Measurements from ENCODE around the gene PHACTR1. TPM values are rescaled to one million over a fixed set of nuclear protein-coding genes. Genes with fewer than 3 reads are reported as not detected.

The PHACTR1 gene
- total RNA-seq, 1 experiment from 2014 or later = 0.05 TPM

DNA sequence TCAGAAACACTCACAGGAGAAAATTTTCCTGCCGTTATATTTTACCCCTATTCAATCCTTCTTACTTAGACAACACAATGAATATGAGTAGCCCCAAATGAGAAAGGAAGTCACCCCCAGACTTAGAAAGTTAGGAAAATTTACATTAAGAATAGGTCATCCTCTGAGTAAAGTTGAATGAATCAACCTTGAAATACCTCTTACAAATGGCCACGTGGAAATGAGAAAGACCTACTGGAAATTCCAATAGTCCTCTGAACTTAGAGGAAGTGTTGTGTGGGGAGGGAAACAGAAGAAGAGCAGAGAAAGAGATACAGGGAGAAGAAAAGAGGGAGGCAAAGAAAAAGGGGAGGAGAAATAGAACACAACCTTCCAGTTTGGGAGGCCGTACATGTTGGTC lies 43.7 kb downstream of the PHACTR1 start:
- in situ Hi-C loops (cut with HindIII; ENCODE audit: low pct_unique_long_range_greater_than_20kb, low sequenced_read_pairs) = no loop called here
- H3K36me3 ChIP-seq (ENCODE audit: control insufficient read depth, insufficient read depth, low read length) = no peaks in the 10 kb centered on the region
- CTCF ChIA-PET = no interaction called here

DNA sequence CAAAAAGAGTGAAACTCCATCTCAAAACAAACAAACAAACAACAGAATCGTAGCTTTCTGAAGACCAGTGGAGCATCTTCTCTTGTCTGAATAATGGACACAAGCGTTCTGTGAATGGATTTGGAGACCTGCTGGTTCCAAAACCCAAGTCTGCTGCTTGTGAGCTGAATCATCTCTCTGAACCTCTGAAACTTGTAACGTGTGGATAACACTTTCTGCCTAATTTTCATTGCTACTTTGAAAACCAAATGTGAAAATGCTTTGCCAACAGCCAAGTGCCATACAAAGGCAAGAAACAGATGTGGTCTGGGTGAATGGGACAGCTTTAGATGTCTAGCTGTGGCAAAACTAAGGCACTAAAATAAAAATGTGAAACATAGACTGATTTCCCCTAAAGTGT lies 44.3 kb downstream of the PHACTR1 start:
- in situ Hi-C loops (cut with HindIII; ENCODE audit: low pct_unique_long_range_greater_than_20kb, low sequenced_read_pairs) = no loop called here

More for the DNA sequence above, 43.7 kb downstream of the PHACTR1 start:
- TF ChIP-seq TCF7L2 (IDR thresholded peaks at IDR 0.05; ENCODE audit: low read depth, low read length) = no peak
- TF ChIP-seq, protein P1, sequence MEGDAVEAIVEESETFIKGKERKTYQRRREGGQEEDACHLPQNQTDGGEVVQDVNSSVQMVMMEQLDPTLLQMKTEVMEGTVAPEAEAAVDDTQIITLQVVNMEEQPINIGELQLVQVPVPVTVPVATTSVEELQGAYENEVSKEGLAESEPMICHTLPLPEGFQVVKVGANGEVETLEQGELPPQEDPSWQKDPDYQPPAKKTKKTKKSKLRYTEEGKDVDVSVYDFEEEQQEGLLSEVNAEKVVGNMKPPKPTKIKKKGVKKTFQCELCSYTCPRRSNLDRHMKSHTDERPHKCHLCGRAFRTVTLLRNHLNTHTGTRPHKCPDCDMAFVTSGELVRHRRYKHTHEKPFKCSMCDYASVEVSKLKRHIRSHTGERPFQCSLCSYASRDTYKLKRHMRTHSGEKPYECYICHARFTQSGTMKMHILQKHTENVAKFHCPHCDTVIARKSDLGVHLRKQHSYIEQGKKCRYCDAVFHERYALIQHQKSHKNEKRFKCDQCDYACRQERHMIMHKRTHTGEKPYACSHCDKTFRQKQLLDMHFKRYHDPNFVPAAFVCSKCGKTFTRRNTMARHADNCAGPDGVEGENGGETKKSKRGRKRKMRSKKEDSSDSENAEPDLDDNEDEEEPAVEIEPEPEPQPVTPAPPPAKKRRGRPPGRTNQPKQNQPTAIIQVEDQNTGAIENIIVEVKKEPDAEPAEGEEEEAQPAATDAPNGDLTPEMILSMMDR (IDR thresholded peaks at IDR 0.05) = no peak
- TF ChIP-seq POLR2AphosphoS5 (IDR thresholded peaks at IDR 0.05; ENCODE audit: low read depth, low read length) = no peak
- no peak for TF ChIP-seq SIN3A (IDR thresholded peaks at IDR 0.05; ENCODE audit: borderline replicate concordance, insufficient read depth, low read depth, low read length)
- TF ChIP-seq, protein P2, sequence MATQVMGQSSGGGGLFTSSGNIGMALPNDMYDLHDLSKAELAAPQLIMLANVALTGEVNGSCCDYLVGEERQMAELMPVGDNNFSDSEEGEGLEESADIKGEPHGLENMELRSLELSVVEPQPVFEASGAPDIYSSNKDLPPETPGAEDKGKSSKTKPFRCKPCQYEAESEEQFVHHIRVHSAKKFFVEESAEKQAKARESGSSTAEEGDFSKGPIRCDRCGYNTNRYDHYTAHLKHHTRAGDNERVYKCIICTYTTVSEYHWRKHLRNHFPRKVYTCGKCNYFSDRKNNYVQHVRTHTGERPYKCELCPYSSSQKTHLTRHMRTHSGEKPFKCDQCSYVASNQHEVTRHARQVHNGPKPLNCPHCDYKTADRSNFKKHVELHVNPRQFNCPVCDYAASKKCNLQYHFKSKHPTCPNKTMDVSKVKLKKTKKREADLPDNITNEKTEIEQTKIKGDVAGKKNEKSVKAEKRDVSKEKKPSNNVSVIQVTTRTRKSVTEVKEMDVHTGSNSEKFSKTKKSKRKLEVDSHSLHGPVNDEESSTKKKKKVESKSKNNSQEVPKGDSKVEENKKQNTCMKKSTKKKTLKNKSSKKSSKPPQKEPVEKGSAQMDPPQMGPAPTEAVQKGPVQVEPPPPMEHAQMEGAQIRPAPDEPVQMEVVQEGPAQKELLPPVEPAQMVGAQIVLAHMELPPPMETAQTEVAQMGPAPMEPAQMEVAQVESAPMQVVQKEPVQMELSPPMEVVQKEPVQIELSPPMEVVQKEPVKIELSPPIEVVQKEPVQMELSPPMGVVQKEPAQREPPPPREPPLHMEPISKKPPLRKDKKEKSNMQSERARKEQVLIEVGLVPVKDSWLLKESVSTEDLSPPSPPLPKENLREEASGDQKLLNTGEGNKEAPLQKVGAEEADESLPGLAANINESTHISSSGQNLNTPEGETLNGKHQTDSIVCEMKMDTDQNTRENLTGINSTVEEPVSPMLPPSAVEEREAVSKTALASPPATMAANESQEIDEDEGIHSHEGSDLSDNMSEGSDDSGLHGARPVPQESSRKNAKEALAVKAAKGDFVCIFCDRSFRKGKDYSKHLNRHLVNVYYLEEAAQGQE (IDR thresholded peaks at IDR 0.05; ENCODE audit: insufficient read depth in 1 of 2, low read depth in 2 of 2, low read length in 1 of 2) = no peak
- Histone ChIP-seq H3K27me3 (ENCODE audit: control insufficient read depth, insufficient read depth, low read length) (peaks cover 10% of the 10 kb centered on the region), H3K4me3 (ENCODE audit: low read depth in 2 of 2, low read length in 2 of 2) (no peak overlapping the region), H3K27ac (ENCODE audit: low read length) (no peak overlapping the region), H3K9me3 (ENCODE audit: control insufficient read depth, insufficient read depth, low read depth, low read length) (no peaks in the 10 kb centered on the region), H3K4me1 (ENCODE audit: control insufficient read depth, insufficient read depth, low read length) (no peaks in the 10 kb centered on the region)
- DNase-seq (ENCODE audit: low read depth, low spot score) = no peak
- intact Hi-C loops (cut with micrococcal nuclease; ENCODE audit: unreplicated experiment) = no loop called here
- BruUV-seq (replicated peaks) = no TSS peak
- POLR2A ChIA-PET = no interaction called here
- ATAC-seq = no peak

More for the DNA sequence above, 44.3 kb downstream of the PHACTR1 start:
- POLR2A ChIA-PET = no interaction called here
- Histone ChIP-seq H3K4me1 (ENCODE audit: control insufficient read depth, insufficient read depth, low read length) (no peaks in the 10 kb centered on the region), H3K9me3 (ENCODE audit: control insufficient read depth, insufficient read depth, low read depth, low read length) (no peaks in the 10 kb centered on the region), H3K36me3 (ENCODE audit: control insufficient read depth, insufficient read depth, low read length) (no peaks in the 10 kb centered on the region), H3K27ac (ENCODE audit: low read length) (no peak overlapping the region), H3K4me3 (ENCODE audit: low read depth in 2 of 2, low read length in 2 of 2) (no peak overlapping the region), H3K27me3 (ENCODE audit: control insufficient read depth, insufficient read depth, low read length) (peaks cover 8% of the 10 kb centered on the region)
- TF ChIP-seq, protein P1 (IDR thresholded peaks at IDR 0.05) = no peak
- TF ChIP-seq TCF7L2 (IDR thresholded peaks at IDR 0.05; ENCODE audit: low read depth, low read length) (no peak), POLR2AphosphoS5 (IDR thresholded peaks at IDR 0.05; ENCODE audit: low read depth, low read length) (no peak), SIN3A (IDR thresholded peaks at IDR 0.05; ENCODE audit: borderline replicate concordance, insufficient read depth, low read depth, low read length) (no peak)
- TF ChIP-seq, protein P2 (IDR thresholded peaks at IDR 0.05; ENCODE audit: insufficient read depth in 1 of 2, low read depth in 2 of 2, low read length in 1 of 2) = no peak
- ATAC-seq (no peak), DNase-seq (ENCODE audit: low read depth, low spot score) (no peak)
- intact Hi-C loops (cut with micrococcal nuclease; ENCODE audit: unreplicated experiment) = no loop called here
- CTCF ChIA-PET = no interaction called here
- no TSS peak for BruUV-seq (replicated peaks)
